Activated CD8-positive, alpha-beta T cell treated with anti-CD3 and anti-CD28 coated beads for 36 hours (primary cell): ENCODE measurements around the gene ZNF507. TPM values are rescaled to one million over a fixed set of nuclear protein-coding genes. Genes with fewer than 3 reads are reported as not detected.
A peak's percentile ranks its signal among the peaks of the same experiment; 100 is the strongest.

Experiments used
- ATAC-seq: fragments of 200-7000 bp; cut with Tn5 transposase; one replicate; pipeline ENCODE4 v1.10.0; 2021; ENCODE audit warnings: mild to moderate bottlenecking, moderate library complexity
- CTCF ChIA-PET: fragments of 350-600 bp; sonication (Branson Sonifier 250); formaldehyde crosslinking; loops from one replicate; lab custom pipeline; 2021; ENCODE audit warnings: antibody characterized with exemption; lab: Charles Lee
- POLR2A ChIA-PET: fragments of 350-600 bp; sonication (Branson Sonifier 250); formaldehyde crosslinking; loops from one replicate; lab custom pipeline; 2021; ENCODE audit warnings: antibody characterized with exemption; lab: Charles Lee
- DNase-seq: peaks from one replicate; pipeline ENCODE4 v3.0.0-alpha.2; 2020
- H3K27ac Mint-ChIP-seq: one replicate; pipeline ENCODE4 v1.8.0; 2021; ENCODE audit warnings: mild to moderate bottlenecking, mixed read lengths
- H3K27me3 Mint-ChIP-seq: one replicate; pipeline ENCODE4 v1.8.0; 2021; ENCODE audit warnings: mixed read lengths
- H3K36me3 Mint-ChIP-seq: one replicate; pipeline ENCODE4 v1.8.0; 2021; ENCODE audit warnings: low read depth, mixed read lengths
- H3K4me1 Mint-ChIP-seq: one replicate; pipeline ENCODE4 v1.8.0; 2021; ENCODE audit warnings: low read depth, mixed read lengths
- H3K4me3 Mint-ChIP-seq: one replicate; pipeline ENCODE4 v1.8.0; 2021; ENCODE audit warnings: mild to moderate bottlenecking, moderate library complexity, mixed read lengths
- H3K9me3 Mint-ChIP-seq: one replicate; pipeline ENCODE4 v1.8.0; 2021; ENCODE audit warnings: mixed read lengths
- intact Hi-C: fragments of 100-400 bp; cut with micrococcal nuclease; formaldehyde crosslinking; loops from one replicate; pipeline ENCODE4 v1.10.0; 2022
- total RNA-seq, 2 experiments: library from RNA; stranded (reverse); gene quantifications; one replicate each; pipeline ENCODE4 v1.2.3, GENCODE V29; 2021
- TF ChIP-seq, protein P1 (sequence below): fragments of 200-600 bp; IDR thresholded peaks from one replicate; pipeline ENCODE4 v1.8.0; 2022; ENCODE audit warnings: antibody characterized with exemption, mild to moderate bottlenecking

ZNF507 gene
- total RNA-seq, 2 experiments from 2014 or later, result 24.2 to 25.6 TPM

DNA sequence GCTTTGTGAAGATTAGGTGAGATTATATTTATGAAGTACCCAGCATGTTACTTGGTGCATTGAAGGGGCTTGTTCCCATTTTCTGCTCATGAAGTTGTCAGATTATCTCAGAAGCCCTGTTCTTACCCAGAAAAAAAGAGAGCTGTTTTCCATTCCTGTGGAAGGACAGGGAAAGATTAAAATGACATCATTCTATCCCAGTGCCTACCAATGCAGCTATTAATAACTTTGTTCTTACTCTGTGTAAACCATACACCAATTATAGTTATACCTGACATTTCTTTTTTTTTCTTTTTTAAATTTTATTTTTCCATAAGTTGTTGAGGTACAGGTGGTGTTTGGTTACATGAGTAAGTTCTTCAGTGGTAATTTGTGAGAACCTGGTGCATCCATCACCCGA is 18.6 kb downstream of the ZNF507 start:
- Mint-ChIP-seq H3K36me3 (peaks cover 70% of the 10 kb centered on the region), H3K27ac (no peak overlapping the region), H3K4me1 (peaks cover 64% of the 10 kb centered on the region), H3K4me3 (no peak overlapping the region), H3K27me3 (no peaks in the 10 kb centered on the region), H3K9me3 (no peaks in the 10 kb centered on the region)
- DNase-seq (no peak), ATAC-seq (no peak)
- CTCF ChIA-PET, result interaction anchor here (0.9 kb wide), 1 partner anchor 52 kb away, joined by 3 read pairs; no protein-coding TSS in a partner anchor
- TF ChIP-seq, protein P1, sequence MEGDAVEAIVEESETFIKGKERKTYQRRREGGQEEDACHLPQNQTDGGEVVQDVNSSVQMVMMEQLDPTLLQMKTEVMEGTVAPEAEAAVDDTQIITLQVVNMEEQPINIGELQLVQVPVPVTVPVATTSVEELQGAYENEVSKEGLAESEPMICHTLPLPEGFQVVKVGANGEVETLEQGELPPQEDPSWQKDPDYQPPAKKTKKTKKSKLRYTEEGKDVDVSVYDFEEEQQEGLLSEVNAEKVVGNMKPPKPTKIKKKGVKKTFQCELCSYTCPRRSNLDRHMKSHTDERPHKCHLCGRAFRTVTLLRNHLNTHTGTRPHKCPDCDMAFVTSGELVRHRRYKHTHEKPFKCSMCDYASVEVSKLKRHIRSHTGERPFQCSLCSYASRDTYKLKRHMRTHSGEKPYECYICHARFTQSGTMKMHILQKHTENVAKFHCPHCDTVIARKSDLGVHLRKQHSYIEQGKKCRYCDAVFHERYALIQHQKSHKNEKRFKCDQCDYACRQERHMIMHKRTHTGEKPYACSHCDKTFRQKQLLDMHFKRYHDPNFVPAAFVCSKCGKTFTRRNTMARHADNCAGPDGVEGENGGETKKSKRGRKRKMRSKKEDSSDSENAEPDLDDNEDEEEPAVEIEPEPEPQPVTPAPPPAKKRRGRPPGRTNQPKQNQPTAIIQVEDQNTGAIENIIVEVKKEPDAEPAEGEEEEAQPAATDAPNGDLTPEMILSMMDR, result no peak
- intact Hi-C loops, result no loop called here
- POLR2A ChIA-PET, result no interaction called here

DNA sequence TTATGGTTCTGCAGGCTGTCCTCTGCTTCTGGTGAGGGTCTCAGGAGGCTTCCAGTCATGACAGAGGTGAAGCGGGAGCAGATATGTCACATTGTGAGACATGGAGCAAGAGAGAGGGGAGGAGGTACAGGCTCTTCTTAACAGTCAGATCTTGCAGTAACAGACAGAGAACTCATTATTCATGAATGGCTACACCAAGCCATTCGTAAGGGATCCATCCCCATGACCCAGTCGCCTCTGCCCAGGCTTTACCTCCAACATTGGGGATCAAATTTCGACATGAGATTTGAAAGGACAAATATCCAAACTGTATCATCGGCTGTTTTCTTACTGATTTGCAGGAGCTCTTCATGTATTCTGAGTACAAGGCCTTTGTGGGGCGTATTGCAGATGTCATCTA is 21.7 kb downstream of the ZNF507 start:
- DNase-seq, result no peak
- H3K36me3 Mint-ChIP-seq, result peaks cover 73% of the 10 kb centered on the region
- CTCF ChIA-PET, result no interaction called here
- H3K9me3 Mint-ChIP-seq, result no peaks in the 10 kb centered on the region
- intact Hi-C loops, result no loop called here
- TF ChIP-seq, protein P1, result no peak
- no peak for ATAC-seq
- POLR2A ChIA-PET, result interaction anchor here (1.6 kb wide), 1 partner anchor 22 kb away, joined by 4 read pairs; the partner anchor contains the start of gene ZNF507
- H3K27me3 Mint-ChIP-seq, result no peaks in the 10 kb centered on the region
- H3K4me1 Mint-ChIP-seq, result peaks cover 55% of the 10 kb centered on the region
- no peak overlapping the region for H3K4me3 Mint-ChIP-seq
- H3K27ac Mint-ChIP-seq, result peak overlapping the region; percentile 35

DNA sequence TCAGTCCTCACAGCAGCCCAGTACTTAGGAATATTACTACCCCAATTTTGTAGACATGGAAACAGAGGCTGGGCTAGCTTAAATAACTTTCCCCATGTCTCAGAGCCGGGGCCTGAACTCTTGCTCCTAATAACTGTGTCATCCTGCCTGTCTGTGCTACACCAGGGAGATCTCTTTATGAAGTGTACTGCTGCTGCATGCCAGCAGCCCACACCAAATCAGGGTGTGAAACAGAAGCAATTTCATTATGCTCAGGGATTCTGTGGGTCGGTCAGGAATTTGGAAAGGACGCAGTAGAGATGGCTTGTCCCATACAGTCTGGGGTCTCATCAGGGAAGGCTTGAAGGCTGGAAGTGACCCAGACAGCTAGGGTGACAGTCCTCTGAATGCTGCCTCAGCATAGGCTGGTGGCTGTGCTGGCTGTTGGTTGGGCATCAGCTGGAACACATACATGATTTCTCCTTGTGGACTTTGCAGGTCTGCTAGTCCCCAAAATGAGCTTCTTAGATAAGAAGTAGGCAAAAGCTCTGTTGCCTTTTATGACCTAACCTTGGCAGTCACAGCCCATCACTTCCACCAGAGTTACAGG is 22.6 kb downstream of the ZNF507 start:
- no peaks in the 10 kb centered on the region for H3K27me3 Mint-ChIP-seq
- peaks cover 46% of the 10 kb centered on the region for H3K4me1 Mint-ChIP-seq
- TF ChIP-seq, protein P1, result no peak
- H3K27ac Mint-ChIP-seq, result peak overlapping the region; percentile 6
- DNase-seq (no peak), ATAC-seq (no peak)
- ChIA-PET CTCF (interaction anchor here (0.7 to 1.4 kb wide), 3 partner anchors 9 to 16 kb away, joined by 3 to 4 read pairs (median 3); no protein-coding TSS in a partner anchor), POLR2A (interaction anchor here (0.9 kb wide), 1 partner anchor 10 kb away, joined by 4 read pairs; no protein-coding TSS in a partner anchor)
- no peaks in the 10 kb centered on the region for H3K9me3 Mint-ChIP-seq
- no peak overlapping the region for H3K4me3 Mint-ChIP-seq
- peaks cover 76% of the 10 kb centered on the region for H3K36me3 Mint-ChIP-seq
- intact Hi-C loops, result no loop called here

DNA sequence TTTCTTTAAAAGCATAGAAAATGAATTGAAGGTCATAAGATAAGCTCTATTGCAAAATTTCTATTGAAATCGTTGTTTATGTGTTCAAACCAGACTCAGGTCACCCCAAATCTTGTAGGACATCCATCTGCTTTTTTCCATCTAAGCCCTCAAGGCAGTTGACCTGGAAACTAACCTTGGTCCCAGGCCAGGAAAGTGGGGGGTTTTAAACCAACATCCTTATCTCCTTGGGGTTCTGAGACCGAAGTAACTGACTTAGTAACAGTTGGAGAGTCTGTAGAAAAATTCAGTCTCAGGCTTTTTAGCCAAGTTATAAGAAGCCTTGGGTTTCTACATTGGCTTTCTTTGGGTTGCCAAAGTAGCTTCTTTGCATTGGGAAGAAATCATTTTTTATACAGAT is 23.4 kb downstream of the ZNF507 start:
- no peaks in the 10 kb centered on the region for H3K27me3 Mint-ChIP-seq
- ChIA-PET CTCF (interaction anchor here (1.0 to 1.4 kb wide), 2 partner anchors 9 to 17 kb away, joined by 3 to 4 read pairs; no protein-coding TSS in a partner anchor), POLR2A (interaction anchor here (0.9 kb wide), 1 partner anchor 10 kb away, joined by 4 read pairs; no protein-coding TSS in a partner anchor)
- peaks cover 41% of the 10 kb centered on the region for H3K4me1 Mint-ChIP-seq
- H3K27ac Mint-ChIP-seq, result no peak overlapping the region
- H3K9me3 Mint-ChIP-seq, result no peaks in the 10 kb centered on the region
- peaks cover 78% of the 10 kb centered on the region for H3K36me3 Mint-ChIP-seq
- no peak for DNase-seq
- intact Hi-C loops, result no loop called here
- ATAC-seq, result no peak
- TF ChIP-seq, protein P1, result no peak
- no peak overlapping the region for H3K4me3 Mint-ChIP-seq
